Measurements from ENCODE around the gene TGM5.
A peak's percentile ranks its signal among the peaks of the same experiment; 100 is the strongest.
"Not testable (repeated sequence)": the region's sequence is repeated elsewhere in the genome, so short reads cannot be mapped to it uniquely, and the experiment has no call there.

TGM5 gene

DNA sequence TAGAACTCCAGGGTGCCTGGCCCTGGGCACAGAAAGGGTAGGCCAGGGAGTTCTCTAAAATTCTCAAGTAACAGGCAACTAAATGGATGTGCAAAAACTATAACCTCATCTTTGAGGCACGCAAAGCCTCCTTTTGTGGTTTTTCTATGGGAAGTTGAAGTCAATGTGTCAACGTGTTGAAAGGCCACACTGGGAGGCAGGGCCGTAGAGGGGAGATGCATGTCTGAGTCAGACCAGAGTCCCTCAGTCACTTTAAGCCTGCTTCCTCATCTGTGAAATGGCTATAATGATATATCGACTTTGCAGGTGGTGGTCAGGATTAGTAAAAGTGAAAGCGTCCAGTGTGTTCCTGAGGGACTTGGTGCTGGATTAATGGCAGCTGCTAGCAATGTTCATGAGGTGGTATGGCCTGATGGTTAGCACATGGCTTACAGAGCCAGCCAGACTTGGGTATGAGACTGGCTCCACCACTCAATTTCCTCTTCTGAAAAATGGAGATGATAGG, 17.0 kb downstream of the TGM5 start:
- FAIRE-seq: peak; percentile 77
- DNase-seq (ENCODE audit: insufficient read length, low spot score): peak; percentile 78

DNA sequence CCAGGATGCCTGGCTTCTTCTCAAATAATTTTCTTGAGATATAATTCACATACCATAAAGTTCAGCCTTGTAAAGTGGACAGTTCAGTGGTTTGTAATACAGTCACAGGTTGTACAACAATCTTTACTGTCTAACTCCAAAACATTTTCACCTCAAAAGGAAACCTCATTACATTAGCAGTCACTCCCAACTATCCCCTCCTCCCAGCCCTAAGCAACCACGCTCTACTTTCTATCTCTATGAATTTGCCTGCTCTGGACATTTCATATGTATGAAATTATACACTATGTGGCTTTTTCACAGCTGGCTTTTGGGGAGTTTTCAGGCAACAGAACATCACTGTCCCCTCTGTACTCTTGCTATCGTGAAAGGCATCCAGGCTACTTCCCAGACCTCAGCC, 17.5 kb downstream of the TGM5 start:
- no peak for DNase-seq (ENCODE audit: insufficient read length, low spot score)
- no peak for FAIRE-seq

DNA sequence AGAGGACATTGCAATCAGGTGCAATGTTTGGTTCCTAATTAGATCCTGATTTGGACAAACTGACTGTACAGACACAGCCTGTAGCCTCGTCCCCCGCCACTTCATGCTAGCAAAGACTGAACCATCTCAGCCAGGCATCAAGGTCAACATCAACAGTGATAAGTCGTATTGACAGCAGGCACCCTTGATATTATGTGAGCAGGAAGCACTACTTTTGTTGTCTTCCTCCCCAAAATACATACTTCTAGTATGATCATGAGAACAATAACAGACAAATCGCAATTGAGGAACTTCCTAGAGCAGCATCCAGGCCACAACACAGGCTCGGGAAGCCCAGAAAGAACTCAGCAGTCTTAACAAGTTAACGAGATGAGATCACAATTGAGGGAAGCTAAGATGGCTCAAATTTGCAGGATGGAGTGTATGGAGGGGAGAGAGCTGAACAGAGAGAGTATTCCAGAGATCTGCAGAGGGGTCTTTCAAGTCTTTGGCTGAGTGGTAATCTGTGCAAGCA, 20.4 kb downstream of the TGM5 start:
- no peak for FAIRE-seq
- DNase-seq (ENCODE audit: insufficient read length, low spot score): no peak

DNA sequence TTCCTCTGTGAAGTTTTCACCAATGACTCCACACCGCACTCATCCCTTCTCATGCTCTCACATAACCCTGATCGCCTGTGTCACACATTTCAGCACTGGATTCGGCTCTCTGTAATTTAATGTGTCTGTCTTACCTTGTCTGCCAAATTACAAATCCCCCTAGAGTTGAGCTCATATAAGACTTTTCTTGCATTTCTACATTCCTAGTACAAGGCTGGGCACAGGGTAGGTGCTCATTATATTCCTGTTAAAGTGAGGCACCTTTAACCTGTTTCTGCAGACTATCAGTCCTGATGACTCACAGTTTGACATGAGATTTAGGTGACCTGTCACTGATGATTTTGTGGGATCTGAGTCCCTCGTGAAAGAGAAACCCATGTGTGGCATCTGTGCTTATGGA, 22.6 kb downstream of the TGM5 start:
- DNase-seq (ENCODE audit: insufficient read length, low spot score) (no peak), FAIRE-seq (no peak)

DNA sequence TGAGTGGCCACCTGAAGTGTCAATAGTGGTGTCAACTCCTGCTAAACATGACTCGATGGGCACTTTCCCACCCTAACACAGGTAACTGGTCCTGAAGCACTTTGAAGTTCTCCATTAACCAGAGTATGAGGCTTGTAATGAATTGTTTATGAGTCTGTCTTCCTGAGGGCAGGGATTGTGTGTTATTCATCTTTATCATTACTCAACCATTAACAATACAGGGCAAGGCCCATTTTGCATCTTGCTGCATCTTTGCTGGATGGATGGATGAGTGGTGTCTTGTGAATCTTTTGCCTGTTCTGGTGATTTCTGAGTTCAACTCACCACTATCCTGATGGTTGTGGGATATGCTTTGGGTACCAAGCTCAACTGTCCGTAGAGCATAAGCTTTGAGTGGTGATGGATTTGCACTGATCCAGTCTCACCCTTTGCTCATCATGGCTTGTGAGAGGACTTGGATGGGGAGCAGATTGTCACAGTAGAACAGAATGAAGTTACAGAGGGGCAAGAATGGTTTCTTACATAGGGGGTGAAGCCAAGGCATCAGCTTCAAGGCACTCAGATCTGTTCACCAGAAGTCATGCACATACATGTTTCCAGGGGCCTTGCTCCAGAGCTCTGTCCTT, 23.6 kb downstream of the TGM5 start:
- FAIRE-seq: peak; percentile 48
- no peak for DNase-seq (ENCODE audit: insufficient read length, low spot score)

DNA sequence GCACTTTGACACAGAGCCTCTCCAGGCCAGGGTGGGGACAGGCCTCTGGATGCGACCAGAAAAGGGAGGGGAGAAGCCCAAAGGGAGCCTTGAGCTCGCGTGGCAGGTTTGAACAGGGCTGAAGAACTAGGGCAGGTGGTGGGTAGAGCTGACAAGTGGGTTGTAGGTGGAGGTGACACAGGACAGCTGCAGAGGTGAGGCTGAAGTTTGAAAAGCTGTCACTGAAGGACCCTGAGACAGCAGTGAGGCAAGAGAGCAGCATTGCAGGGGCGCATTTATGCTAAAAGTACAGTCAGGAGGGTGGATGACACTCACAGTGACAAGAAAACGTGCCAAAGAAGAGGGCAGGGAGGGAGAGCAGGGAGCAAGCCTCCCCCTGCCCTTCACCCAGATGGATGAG, 24.1 kb downstream of the TGM5 start:
- no peak for DNase-seq (ENCODE audit: insufficient read length, low spot score)
- no peak for FAIRE-seq

DNA sequence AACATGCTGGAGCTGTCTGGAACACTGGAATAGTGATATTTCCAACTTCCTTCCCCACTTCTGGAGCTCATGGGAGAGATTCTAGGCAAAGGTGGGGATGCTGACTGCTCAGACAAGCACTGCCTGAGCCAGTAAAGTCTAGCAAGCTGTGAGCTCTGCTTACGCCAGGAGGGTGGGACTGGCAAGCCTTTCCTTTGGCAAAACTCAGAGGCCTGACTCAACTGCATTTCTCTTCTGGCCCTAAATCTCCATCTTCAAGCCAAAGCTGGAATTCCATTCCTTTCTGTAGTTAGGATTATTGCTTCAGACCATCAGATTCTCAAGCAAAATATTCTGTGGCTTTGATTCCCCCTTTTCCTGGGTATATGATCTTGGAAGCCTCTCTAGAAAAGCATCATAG, 25.6 kb downstream of the TGM5 start:
- DNase-seq (ENCODE audit: insufficient read length, low spot score) (no peak), FAIRE-seq (no peak)

DNA sequence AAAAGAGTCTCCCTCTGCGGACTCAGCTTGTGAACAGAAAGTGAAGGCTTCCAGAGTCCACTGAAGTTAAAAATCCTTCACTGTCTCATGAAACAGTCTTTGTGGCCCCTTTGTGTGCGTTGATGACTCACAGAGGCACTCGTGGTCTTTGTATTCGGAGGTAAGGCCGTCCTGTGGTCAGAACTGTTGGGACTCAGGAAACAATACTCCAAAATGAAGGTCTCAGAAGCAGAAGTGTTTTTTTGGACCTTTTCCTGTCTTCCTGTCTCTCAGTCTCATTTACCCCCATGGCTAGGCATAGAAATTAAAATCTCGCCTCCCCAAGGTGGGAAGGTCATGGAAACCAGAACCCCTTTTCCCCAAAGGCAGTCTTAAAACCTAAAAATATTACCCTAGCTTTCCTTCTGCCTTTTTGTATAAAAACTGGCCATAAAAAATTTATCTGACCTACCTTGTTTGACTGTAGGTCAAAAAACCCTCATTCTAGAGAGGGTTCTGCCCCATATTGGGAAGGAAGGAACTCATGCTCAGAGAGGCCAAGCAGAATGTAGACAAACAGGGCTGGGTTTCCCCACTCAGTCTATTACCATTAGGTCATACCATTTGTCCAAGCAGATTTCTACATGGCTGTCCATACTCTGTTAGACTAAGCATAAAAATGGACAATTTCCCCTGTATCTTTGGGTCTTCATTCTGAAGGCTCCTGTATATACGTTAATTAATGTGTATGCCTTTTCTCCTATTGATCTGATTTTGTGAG, 26.8 kb downstream of the TGM5 start:
- DNase-seq (ENCODE audit: insufficient read length, low spot score) (no peak), FAIRE-seq (no peak)

DNA sequence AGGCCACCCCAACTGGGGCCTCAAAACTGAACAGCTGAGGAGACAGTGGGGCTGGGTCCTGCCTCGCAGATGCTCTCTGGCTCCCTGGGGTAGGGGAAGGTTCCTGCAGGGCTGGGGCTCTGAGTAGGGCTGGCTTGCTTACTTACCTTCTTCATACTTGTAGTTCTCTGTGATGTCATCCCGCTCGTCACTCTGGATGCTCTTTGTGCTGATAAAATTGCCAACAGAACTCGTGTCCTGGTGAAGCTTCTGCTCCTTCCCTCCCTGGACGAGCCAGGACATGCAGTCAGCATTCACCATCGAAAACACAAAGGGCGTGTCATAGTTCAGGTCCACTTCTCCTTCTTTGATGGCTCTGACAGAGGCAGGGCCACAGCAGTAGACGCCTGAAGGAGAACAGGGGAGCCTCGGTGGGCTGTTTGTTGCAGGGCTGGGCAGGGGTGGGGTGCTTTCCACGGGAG, 28.0 kb downstream of the TGM5 start:
- DNase-seq (ENCODE audit: insufficient read length, low spot score): no peak
- no peak for FAIRE-seq

DNA sequence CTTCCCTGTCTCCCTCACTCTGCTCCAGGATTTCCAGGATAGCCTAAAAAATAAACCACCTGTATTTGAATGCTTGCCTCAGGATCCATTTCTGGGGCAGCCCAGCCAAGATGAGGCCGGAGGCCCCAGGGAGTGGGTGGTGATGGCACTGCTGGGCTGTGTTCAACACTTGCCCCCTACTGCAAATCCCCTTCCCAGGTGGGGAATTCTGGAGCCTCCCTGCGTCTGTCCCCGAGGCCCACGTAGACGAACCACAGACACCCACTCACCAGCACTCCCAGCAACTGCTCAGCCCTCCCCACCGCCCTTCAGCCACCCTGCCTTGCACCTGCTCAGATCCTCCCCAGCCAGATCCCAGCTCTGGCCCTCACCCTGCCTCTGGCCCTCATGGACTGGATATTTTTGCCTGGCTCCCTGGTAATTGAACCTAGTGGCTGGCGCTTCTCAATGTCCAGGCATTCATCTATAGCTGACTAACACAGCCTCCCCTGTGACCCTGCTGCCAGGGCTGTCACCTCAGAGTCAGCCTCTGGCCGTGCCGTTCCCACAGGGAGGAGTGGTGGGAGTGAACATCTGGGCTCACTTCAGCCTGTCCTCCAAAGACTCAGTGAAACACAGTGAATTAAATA, 28.8 kb downstream of the TGM5 start:
- FAIRE-seq (no peak), DNase-seq (ENCODE audit: insufficient read length, low spot score) (no peak)

DNA sequence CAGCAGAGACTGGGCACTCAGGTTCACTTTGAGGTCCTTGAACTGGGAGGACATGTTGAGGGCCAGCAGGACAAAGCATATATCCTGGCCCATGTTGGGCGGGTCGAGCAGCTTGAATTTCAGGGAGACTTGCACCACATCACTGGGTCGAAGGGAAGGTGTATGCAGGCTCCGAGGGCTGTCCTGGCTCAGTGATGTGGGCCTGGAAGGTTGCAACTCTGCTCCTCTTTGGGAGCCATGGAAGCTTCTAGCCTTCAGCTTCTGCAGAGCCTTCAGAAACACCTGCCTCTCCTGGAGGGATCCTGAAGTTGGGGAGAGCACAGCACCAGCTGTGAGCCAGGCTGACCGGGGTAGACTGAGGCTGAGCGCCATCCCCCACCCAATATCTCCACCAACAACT, 31.2 kb downstream of the TGM5 start:
- DNase-seq (ENCODE audit: insufficient read length, low spot score): no peak
- FAIRE-seq: no peak

DNA sequence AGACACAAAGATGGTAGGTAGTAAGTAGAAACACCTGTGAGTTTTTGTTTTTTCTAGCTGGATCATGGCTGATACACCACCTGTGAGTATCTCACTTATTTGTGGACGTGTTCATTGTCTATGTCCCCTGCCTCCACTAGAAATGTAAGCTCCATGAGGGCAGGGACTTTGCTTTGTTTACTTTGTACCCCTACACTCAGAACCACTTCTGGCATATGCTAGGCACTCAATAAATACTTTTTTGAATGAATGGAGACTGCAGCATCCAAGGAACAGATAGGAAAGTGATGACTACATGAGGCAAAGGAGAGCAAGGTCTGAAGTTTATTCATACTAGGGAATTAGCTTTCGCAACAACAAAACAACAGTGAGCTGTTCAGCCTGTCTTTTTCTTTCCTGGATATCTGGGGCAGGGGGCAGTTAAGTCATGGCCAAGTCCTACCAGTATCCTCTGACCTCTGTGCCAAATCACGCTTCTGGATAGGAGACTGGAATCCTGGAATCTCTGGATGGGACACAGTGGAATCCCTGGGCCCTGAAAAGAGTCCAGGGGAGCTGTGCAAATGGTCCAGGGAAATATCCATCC, 34.3 kb downstream of the TGM5 start:
- FAIRE-seq (no peak), DNase-seq (ENCODE audit: insufficient read length, low spot score) (no peak)

DNA sequence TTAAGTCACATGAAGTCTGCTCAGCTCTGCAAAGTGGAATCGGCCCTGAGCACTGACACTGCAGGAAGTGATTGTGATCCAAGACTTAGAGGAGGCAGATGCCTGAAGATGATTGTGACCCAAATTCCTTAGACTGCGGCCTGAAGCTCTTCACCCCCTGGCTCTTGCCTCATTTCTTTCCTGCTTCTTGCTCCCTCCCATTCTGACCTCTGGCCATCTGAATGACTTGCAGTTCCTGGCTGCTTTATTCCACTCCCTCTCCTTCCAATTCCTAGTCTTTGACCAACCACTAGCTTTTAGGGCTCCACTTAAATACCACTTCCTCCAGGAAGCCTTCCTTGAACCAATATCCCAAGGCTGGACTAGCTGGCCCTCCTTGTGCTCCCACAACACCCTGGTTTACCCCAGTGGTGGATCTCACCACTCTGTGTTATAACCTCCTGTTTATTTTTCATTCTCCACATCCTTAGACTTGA, 36.0 kb downstream of the TGM5 start:
- DNase-seq (ENCODE audit: insufficient read length, low spot score) (no peak), FAIRE-seq (no peak)

DNA sequence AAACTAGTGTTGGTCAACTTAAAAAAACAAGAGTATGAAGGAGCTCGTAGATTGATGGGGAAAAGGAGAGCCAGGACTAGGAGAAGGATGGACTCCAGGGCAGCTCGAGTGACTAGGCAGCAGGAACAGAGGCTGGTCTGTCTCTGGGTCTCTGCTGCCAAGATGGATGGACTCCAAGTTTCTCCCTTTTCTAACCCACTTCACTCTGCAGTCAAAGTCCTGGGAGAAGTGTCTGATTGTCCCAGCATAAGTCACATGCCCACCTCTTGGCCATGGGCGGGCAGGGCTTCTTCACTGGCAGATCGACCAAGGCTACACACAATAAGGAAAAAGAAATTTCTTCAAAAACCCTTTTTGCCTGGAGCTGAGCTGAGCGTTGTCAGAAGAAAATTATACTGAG, 36.8 kb downstream of the TGM5 start:
- FAIRE-seq (no peak), DNase-seq (ENCODE audit: insufficient read length, low spot score) (no peak)

DNA sequence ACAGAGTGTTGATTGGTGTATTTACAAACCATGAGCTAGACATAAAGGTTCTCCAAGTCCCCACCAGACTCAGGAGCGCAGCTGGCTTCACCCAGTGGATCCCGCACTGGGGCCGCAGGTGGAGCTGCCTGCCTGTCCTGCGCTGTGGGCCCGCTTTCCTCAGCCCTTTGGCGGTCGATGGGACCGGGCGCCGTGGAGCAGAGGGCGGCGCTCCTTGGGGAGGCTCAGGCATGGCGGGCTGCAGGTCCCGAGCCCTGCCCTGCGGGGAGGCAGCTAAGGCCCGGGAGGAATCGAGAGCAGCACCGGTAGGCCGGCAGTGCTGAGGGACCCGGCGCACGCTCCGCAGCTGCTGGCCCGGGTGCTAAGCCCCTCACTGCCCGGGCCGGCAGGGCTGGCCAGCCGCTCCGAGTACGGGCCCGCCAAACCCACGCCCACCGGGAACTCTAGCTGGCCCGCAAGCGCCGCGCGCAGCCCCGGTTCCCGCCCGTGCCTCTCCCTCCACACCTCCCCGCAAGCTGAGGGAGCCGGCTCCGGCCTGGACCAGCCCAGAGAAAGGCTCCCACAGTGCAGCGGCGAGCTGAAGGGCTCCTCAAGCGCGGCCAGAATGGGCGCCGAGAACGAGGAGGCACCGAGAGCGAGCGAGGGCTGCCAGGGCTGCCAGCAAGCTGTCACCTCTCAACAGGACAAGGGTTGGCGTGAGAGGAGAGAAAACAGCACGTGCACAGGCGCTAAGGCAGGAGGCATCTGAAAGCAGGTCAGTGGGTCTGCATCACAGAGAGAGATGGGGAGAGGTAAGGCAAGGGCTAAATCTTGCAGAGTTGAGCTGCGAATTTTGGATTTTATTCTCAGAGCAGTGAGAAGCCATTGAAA, 40.1 kb downstream of the TGM5 start:
- DNase-seq (ENCODE audit: insufficient read length, low spot score): no peak
- no peak for FAIRE-seq

DNA sequence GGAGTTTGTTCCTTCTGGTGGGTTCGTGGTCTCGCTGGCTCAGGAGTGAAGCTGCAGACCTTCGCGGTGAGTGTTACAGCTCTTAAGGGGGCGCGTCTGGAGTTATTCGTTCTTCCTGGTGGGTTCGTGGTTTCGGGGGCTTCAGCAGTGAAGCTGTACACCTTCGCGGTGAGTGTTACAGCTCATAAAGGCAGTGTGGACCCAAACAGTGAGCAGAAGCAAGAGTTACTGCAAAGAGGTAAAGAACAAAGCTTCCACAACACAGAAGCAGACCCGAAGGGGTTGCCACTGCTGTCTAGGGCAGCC, 40.8 kb downstream of the TGM5 start:
- FAIRE-seq; DNase-seq (ENCODE audit: insufficient read length, low spot score): not testable (repeated sequence)

DNA sequence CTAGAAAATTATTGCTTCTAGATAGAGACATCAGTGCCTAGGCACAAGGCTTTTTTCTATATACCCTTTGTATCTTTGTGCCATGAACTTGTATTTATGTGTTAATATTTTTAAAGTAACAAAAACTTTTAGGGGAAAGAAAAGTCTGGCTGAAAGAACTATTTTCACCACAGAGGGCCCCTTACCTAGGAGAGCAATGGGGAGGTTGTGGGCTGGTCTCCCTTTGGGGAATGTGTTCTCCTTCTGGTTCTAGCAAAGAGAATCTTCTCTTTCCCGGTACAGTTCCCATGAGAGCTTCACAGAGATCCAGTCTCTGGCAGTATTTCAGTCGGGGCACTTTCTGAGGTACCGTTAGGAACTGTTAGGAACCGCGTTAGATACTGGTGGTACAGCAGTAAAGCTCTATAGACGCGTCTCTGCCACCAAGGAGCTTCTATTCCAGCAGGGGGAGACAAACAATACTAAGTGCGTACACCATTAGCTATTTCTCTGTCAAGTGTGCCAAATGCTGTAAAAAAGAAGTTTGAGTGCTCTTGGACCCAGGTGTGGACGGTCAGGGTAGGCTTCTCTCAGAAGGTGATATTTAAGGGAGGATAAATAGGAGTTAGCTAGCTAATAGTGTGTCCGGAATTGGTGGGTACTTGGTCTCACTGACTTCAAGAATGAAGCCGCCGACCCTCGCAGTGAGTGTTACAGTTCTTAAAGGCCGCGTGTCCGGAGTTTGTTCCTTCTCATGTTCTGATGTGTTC, 41.4 kb downstream of the TGM5 start:
- DNase-seq (ENCODE audit: insufficient read length, low spot score) (peak; percentile 74), FAIRE-seq (no peak)

DNA sequence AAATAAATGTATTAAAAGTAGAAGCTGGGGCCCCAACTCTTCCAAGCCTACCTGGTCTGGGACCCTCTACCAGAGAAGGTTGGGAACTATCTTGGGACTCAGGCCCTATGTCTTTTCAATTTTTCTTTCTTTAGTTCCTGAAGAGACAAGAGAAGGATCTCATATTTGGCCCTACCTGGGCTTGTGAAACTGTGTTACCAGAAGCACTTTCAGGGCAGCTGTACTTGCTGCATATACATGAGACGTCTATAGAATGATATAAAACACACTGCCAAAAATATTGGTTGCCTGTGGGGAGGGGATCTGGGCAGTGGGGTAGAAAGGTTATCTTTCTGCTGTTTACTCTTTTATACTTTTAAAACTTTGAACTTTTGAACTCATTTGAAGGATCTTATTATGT, 45.3 kb downstream of the TGM5 start:
- no peak for DNase-seq (ENCODE audit: insufficient read length, low spot score)
- no peak for FAIRE-seq

DNA sequence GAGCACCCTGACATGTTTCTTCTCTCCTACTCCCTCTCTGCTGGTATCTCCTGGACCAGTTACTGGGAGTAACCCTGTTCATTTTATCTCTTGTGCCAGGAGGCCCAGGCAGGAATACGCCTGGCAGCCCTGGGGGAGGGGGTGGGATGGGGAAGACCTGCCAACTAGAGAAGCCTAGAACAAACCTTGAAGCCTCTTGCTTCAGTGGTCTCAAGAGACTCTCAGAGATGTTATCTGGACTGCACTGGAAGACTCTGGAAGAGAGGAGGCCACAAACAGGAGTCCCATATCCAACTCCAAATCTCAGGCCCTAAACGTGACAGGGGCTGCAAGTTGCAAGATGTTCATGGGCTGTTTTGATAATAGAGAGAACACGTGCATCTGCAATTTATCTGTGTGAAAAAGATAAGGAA, 45.7 kb downstream of the TGM5 start, which contains the start of gene EPB42:
Gene EPB42, minus strand, starts transcription at position 28 of the 413 bp plus-strand sequence. CDS start 193 bp downstream, outside the sequence.
- FAIRE-seq (no peak), DNase-seq (ENCODE audit: insufficient read length, low spot score) (no peak)
